VCaP (cell line): ENCODE results near the gene PXT1.

Source experiments
- H3K27ac ChIP-seq: fragments of 450-650 bp; 2 replicates; pipeline ENCODE4 v1.5.1; 2017
- TF ChIP-seq, protein P1 (sequence below): fragments of 450-650 bp; conservative IDR thresholded peaks from 2 replicates; pipeline ENCODE4 v1.5.1; 2017; ENCODE audit warnings: mild to moderate bottlenecking, moderate library complexity

Gene PXT1

DNA sequence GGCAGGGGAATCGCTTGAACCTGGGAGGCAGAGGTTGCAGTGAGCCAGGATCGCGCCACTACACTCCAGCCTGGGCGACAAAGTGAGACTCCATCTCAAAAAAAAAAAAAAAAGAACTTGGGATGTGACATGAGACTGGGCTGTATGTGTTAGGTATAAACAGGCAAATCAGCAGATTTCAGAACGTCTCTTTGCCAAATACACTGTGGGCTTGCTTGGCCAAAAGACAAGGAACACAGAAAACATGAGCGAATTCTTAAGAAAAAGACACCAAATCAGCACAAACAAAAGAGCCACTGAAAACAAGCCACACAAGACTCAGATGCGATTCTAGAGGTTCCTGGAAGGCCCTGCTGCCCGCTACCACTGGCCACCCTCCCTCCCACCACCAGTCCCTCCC lies 67.7 kb downstream of the PXT1 start:
- TF ChIP-seq, protein P1, sequence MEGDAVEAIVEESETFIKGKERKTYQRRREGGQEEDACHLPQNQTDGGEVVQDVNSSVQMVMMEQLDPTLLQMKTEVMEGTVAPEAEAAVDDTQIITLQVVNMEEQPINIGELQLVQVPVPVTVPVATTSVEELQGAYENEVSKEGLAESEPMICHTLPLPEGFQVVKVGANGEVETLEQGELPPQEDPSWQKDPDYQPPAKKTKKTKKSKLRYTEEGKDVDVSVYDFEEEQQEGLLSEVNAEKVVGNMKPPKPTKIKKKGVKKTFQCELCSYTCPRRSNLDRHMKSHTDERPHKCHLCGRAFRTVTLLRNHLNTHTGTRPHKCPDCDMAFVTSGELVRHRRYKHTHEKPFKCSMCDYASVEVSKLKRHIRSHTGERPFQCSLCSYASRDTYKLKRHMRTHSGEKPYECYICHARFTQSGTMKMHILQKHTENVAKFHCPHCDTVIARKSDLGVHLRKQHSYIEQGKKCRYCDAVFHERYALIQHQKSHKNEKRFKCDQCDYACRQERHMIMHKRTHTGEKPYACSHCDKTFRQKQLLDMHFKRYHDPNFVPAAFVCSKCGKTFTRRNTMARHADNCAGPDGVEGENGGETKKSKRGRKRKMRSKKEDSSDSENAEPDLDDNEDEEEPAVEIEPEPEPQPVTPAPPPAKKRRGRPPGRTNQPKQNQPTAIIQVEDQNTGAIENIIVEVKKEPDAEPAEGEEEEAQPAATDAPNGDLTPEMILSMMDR, result no peak

DNA sequence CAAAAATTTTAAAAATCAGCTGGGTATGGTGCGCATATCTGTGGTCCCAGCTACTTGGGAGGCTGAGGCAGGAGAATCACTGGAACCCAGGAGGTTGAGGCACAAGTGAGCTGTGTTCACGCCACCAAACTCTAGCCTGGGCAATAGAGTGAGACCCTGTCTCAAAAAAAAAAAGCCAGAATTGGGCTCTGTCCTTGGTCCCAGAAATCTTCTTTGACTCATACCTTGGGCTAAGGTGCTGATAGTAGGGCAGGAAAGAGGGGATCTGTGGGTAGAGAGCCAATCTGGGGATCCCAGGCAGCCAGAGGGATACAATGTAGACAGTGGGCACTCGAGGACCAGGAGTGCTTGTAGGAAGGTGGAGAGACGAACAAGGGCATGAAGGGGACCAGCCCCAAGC lies 68.5 kb downstream of the PXT1 start:
- H3K27ac ChIP-seq, result no peak overlapping the region
- TF ChIP-seq, protein P1, result no peak

More for the DNA sequence above, 67.7 kb downstream of the PXT1 start:
- no peak overlapping the region for H3K27ac ChIP-seq

DNA sequence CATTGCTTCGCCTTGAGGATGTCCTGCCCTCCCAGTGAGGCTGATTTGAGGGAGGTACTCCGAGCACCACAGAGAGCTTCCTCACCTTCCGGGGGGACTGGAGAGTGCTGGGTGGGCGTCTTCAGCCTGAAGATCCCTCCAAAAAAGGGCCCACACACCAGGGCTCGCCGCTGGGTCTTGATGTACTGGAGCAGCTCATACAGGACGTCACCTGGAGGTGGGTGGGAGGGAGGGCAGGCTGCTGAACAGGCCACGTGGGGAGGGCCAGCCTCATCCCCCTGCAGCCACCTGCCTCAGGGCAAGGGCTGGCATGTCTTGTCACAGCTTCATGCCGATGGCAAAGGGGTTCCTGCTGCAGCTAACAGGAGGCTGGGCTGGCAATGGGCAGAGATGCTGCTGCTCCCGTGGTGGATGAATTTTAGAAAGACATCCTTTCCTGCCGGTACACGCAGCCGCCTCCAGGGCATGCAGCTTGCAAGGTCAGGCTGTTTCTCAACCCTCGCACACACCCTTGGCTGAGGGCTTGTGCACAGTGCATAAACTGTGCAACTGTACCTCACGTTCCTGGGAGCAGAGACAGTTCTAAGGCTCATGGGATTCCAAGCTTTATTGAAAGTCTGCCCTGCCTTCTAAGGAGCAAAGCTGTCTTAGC lies 69.2 kb downstream of the PXT1 start:
- TF ChIP-seq, protein P1, result no peak
- no peak overlapping the region for H3K27ac ChIP-seq

DNA sequence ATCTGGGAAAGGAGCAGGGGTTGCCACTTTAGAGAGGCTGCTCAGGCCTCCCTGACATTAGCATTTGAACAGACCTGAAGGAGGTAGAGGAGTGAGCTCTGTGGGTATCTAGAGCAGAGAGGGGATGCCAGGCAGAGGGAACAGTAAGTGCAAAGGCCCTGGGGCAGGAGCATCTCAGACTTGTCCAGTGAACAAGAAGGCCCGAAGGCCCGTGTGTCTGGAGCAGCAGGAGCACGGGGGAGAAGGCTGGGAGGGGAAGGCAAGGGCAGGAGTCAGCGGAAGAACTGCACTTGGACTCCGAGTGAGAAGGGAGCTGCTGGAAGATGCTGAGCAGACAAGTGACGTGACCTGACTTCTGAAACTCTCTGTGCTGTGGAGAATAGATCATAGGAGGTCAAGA lies 70.6 kb downstream of the PXT1 start:
- H3K27ac ChIP-seq, result no peak overlapping the region
- TF ChIP-seq, protein P1, result no peak

DNA sequence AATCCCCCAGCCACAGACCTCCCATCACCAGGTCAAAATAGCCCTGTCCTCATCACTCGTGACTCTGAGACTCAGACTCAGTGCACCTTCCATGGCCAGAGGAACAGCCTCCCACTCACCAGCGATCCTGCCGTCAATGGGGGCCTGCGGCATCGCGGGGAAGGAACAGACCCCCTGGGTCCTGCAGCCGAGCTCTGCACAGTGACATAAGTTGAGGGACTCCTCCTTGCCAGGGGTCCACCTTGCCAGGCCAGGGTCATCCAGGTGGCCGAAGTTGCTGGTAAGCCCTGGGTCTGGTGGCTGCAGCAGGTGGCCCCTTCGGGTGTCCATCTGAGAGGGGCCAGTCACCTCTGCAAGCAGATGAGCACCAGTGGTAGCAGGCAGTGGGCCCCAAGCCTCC lies 71.4 kb downstream of the PXT1 start:
- TF ChIP-seq, protein P1, result no peak
- no peak overlapping the region for H3K27ac ChIP-seq

DNA sequence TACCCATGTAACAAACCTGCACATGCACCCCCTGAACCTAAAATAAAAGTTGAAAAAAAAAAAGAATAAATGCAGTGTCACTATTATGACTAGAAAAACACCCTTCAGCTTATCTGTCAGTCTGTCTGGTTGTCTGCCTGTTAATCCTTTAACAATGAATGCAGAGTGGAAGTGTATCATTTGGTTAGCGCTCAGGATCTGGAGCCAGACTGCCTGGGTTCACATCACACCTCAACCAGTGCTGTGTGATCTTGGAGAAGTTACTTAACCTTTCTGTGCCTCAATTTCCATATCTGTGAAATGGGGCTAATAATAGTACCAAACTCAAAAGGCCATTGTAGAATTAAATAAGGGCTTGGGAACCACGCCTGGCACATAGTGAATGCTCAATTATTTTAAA lies 72.0 kb downstream of the PXT1 start:
- TF ChIP-seq, protein P1, result no peak

DNA sequence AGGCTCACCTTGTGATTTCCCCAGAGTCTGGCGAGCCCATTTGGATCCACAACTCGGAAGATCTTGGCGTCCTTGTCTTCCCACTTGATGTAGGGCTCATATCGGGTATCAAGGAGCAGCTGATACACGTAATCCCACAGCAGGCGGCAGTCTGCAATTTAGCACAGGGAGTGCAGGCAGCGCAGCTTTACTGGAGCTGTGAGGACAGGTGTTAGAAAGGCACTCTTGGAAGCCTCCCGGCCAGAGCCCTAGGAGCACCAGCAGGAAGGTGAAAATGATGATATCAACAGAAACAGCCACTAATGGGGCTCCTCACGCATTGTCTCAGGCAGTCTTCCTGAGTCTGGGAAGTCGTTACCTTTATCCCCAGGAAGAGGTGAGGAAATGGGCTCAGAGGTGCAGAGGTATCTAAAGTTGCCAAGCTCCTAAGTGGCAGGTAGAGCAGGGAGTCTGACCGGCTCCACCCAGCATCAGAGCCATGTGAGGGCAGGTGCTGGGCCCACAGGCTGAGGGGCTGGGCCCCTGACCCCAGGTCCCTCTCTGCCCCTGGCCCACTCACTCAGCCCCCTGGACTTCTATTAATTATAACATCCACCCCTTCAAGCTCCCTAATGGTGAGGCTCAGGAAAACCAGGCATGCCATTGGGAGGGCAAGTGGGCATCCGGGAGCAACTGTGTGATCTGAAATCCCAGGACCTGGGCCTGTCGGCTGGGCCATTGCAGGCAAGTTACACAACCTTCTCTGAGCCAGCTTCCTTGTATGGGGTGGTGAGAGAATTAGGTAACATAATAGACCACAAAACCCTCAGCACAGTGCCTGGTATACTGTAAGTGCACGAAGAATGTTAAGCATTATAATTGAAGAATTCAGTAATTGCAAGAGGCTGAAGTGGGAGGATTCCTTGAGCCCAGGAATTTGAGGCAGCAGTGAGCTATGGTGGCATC lies 73.5 kb downstream of the PXT1 start:
- TF ChIP-seq, protein P1, result no peak
- H3K27ac ChIP-seq, result no peak overlapping the region

More for the DNA sequence above, 72.0 kb downstream of the PXT1 start:
- no peak overlapping the region for H3K27ac ChIP-seq
